Fibroblast of skin of scalp (primary cell): ENCODE measurements around the gene TRIM39.
A peak's percentile ranks its signal among the peaks of the same experiment; 100 is the strongest.

Experiments used
- DNase-seq: peaks from one replicate; pipeline ENCODE4 v3.0.0-alpha.2; 2013

The TRIM39 gene

GRCh38 chr6:30328397-30328796 lies 1.7 kb downstream of the TRIM39 start:
- DNase-seq: no peak

DNA sequence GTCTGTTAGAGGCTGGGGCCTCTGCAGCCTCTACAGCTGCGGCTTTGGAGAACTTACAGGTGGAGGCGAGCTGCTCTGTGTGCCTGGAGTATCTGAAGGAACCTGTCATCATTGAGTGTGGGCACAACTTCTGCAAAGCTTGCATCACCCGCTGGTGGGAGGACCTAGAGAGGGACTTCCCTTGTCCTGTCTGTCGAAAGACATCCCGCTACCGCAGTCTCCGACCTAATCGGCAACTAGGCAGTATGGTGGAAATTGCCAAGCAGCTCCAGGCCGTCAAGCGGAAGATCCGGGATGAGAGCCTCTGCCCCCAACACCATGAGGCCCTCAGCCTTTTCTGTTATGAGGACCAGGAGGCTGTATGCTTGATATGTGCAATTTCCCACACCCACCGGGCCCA lies 2.6 kb downstream of the TRIM39 start:
- DNase-seq: no peak

DNA sequence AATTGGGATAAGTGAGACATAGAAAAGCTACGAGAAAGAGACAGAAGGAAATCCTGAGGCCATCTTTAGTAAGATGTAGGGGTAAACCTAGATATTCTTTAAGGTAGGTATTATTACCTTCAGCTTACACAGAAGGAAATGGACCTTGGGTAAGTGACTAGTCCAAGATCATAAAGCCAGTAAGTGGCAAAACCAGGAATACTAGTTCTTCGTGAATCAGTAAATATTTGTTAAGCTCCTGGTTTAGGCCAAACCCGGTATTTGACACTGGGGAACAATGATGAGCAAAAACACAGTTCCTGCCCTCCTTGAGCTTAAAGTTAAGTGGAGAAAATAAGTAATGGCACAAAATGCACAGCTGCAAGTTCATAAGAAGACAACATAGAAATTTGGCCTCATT lies 5.3 kb downstream of the TRIM39 start:
- no peak for DNase-seq

GRCh38 chr6:30334075-30334783 lies 7.5 kb downstream of the TRIM39 start:
- no peak for DNase-seq

GRCh38 chr6:30340589-30341054 lies 13.9 kb downstream of the TRIM39 start:
- no peak for DNase-seq

DNA sequence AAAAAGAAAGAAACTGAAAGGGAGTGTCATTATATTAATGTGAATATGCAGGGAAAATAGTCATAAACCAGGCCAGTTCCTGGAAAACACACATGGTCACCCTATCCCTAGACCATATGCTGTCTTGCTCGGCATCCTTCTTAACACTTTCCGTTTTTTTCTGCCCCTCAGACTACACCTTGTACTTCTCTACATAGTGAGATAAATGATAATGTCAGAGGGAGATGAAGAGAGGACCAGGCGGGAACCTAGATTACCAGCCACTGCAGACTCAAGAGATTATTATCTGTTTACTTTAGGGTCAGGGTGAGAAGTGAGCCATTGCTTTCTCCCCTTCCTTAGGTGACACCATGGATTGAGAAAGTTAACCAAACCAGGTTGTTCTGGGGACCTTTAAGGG lies 14.5 kb downstream of the TRIM39 start:
- no peak for DNase-seq

GRCh38 chr6:30341728-30342127 lies 15.0 kb downstream of the TRIM39 start:
- no peak for DNase-seq

DNA sequence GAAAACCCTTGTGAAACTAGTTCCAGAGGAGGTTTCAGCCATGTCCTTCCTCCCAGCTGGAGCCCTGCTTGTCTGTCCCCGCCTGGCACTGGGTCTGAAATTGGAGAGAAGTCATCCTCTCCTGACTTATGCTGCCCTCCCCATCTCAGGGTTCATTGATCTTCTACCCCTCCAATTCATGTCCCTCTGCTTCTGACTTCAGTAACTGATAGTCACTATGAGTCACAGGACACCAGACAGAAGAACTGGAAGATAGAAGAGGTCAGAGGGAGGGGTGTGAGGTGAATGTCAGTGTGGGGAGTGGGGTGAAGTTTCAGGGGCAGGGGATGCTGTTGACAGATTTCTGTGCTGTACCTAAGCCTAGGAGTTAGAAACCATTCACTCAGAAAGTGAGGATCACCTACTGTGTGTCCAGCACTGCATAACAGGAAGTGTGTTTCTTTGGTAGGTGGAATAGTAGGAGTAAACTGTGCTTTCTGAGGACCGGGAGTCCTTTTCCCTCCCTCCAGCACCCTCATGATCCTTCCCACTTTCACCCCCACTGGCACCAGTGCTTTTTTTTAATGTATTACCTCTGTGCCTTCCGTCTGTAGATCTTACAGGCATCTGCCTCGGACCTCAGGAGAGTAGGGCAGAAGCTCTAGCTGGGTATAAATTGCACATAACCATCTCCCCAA lies 17.6 kb downstream of the TRIM39 start:
- DNase-seq: no peak

DNA sequence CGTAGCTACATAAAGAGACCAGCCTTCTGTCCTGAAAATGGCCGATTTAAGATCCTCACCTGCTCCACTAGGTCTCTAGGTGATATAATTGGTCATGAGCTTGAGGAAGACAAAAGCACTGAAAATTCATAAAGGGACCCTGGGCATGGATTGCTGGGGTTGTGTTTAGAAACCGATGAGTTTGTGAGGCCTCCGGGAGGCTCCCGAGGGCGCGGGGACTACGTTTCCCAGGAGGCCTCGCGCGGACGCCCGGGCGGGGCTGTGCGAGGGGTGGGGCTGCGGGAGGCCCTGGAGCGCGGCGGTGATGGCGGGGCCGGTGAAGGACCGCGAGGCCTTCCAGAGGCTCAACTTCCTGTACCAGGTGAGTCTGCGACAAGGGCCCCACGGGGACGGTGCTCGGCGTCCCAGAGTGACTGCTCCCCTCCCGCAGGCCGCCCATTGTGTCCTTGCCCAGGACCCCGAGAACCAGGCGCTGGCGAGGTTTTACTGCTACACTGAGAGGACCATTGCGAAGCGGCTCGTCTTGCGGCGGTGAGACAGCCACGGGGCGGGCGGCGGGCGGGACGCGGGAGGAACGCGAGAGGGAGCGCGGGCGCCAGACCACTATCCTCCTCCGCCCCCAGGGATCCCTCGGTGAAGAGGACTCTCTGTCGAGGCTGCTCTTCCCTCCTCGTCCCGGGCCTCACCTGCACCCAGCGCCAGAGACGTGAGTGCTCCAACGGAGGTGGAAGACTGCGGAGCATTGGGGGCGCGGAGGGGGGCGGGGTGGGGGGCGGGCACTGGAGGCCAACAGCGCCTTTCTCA lies 18.3 kb downstream of the TRIM39 start, which contains the start of gene RPP21:
Gene RPP21, plus strand, starts transcription at position 289 of the 804 bp plus-strand sequence. Its CDS starts 16 bp downstream, at position 305.
- peak; percentile 78 for DNase-seq

DNA sequence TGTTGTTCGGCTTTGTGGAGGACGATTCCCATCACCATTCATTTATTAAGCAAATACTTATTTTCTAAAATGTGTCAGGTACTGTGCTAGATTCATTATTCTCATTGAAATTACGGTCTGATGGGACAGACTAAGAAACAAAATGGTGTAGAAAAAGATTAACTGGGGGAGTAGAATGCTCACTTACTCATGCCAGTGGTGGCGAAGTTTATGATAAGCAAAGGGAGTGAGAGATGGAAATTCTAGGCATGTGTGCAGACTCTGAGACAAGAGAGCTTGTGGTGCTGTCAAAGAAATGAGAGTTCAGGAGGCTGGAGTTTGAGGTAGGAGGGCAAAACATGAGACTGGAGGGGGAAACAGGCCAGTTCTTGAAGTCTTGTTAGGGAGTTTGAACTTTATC lies 19.1 kb downstream of the TRIM39 start:
- no peak for DNase-seq

DNA sequence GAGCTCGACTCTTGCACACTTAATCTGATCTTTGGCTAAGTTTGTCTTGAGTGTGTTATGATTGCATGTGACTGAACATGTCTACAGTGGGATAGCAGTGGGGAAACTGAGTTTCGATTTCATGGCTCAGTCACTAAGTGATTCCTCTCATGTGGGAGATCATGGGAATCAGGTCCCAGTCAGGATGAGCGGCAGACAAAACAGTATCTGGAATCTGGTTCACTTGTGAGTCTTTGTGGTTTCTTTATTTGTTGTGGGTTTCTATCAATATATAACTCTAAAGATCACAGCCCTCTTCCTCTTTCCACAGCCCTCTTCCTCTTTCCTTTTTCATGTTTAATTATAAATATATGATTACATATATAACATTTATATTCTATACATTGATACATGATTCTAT lies 22.2 kb downstream of the TRIM39 start:
- DNase-seq: no peak

DNA sequence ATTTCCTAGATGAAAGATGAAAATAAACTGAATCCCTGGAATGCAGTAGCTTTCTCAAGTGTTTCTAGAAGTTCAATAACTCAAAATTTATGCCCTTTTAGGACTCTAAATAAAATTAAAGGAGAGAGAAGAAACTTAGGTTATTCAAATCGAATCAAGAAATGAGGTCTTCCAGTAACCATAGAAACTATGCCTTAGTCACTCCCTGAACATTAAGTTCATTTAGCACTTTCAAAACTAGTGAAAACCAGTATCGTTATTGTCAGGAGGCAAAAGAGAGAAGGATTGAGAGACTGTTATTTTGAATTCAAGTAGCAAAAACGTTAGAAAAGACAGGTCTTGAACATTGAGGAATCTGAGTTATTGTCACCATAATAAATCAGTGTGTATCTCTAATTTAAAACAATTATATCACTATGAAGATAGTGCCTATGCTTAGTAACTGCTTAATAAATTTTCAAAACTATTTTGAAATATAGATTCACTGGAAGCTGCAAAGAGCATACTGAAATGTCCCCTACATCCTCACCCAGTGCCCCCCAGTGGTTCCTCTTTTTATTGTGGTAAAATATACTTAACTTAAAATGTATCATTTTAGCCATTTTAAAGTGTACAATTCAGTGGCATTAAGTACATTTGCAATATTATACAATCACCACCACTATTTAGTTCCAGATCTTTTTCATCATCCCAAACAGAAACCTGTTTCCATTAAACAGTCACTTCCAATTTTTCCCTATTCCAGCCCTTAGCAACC lies 22.9 kb downstream of the TRIM39 start:
- no peak for DNase-seq

DNA sequence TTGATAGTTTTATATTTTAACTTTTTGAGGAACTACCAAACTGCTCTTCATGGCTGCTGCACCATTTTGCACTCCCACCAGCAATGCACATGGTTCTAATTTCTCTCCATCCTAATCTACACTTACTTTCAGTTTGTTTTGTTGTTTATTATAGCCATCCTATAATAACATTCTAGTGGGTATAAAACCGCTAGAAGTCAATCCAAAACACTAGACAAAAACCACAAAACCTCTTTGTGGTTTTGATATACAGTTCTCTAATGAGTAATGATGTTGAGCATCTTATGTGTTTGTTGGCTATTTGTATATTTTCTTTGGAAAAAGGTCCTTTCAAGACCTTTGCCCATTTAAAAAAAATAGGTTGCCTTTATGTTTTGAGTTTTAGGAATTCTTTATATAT lies 23.8 kb downstream of the TRIM39 start:
- DNase-seq: no peak

DNA sequence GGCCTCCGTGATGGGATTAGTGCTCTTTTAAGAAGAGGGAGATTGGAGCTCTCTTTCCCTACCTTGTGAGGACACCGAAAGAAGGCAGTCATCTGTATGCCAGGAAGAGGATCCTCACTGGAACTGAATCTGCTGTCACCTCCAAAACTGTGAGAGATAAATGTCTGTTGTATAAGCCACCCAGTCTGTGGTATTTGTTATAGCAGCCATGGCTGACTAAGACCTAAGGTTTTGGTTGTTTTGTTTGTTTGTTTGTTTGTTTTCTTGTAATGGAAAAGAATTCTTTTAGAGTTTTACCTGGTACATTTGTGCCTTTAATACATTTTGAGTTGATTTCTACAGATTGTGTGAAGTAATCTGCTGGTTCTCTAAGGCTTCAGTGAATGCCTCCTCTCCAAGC lies 25.8 kb downstream of the TRIM39 start:
- DNase-seq: no peak

- DNase-seq: no peak
These were observed 28.6 kb downstream of the TRIM39 start for GRCh38 chr6:30355281-30355680.

GRCh38 chr6:30356536-30356935 lies 29.8 kb downstream of the TRIM39 start:
- DNase-seq: no peak

DNA sequence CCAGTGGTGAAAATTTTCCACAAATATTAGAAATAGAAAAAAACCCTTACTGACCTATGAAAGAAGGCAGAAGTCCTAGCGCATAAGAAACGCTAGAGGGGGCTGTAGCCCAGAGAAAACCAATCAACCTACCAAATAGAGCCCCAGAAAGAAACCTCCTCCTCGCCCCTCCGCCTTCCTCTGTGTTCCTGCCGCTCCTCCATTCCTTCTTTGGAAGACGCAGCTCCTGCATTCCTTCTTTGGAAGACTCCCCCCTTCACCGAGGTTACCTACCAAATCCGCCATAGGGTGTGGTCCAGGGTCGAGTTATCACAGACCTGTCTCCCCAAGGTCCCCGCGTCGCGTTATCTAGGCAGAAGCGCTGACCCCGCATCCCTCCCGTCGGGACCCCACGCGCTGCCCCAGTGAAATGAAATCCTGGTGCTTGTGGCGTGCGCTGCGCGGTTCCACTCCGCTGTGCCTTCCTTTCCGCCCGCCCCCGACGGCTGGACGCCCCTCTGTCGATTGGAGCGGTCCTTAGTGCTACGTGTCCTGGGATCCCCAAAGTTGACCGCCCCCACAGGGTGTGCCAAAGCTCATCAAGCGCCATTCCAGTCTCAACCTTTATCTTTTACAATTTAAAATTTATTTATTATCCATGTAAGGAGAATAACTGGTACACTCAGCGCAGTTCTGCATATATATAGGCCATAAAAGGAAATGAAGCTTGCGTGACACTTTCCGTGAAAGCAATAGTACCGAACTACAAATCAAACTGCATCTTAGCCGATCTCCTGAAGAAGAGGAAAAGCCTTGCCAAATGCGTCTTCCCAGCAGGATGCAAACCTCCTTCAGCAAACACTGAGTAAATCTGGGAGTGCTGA lies 31.2 kb downstream of the TRIM39 start:
- peak; percentile 79 for DNase-seq

- DNase-seq: no peak
These were observed 32.5 kb downstream of the TRIM39 start for GRCh38 chr6:30359276-30359675.

DNA sequence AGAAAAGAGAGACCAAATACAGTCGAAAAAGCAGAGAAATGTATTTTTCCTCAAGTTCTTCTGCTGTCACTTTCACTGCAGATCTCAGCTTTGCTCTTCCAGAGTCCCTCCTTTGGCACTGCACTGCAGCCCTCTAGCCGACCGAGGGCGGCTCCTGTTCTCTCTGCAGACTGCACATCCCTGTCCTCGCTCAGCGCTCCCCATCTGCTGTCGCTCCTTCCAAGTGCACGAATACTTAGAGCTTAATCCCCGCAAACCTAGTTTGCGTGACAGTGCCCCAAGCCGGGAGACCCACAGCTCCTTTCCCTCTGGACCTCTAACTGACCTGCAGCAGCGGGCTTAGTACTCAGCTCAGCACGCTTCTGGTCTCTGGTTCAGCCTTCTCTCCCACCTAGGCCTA lies 33.4 kb downstream of the TRIM39 start:
- no peak for DNase-seq

DNA sequence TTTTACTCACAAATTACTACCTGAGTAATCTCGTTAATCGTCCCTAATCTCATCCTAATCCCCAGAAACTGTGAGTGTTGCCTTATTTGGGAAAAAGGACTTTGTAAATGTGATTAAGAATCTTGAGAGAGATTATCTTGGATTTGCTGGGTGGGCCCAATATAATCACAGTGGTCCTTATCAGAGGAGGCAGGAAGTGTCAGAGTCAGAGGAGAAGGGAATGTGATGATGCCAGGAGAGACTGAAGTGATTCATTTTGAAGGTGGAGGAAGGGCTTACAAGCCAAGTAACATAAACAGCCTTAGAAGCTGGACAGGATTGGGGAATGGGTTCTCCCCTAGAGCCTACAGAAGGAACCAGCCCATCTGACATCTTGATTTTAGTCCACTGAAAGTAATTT lies 34.9 kb downstream of the TRIM39 start:
- no peak for DNase-seq

DNA sequence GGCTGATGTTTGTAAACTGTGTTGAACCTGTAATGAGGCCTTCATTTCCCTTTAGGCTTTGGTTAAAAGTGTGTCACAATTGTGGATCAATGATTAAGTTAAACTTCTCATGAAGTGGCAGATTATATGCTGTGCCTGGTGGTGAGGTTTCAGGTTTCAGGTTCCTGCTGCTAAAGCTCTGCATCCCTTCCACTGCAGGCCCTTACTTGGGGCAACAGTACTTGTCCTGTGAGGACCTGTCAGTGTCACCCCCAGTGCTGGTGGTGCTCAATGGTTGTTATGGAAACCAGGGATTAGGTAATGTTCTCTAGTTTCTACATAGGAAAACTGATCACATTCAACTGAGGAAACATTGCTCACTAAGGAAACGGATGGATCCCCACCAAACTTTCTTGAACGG lies 36.7 kb downstream of the TRIM39 start:
- no peak for DNase-seq

DNA sequence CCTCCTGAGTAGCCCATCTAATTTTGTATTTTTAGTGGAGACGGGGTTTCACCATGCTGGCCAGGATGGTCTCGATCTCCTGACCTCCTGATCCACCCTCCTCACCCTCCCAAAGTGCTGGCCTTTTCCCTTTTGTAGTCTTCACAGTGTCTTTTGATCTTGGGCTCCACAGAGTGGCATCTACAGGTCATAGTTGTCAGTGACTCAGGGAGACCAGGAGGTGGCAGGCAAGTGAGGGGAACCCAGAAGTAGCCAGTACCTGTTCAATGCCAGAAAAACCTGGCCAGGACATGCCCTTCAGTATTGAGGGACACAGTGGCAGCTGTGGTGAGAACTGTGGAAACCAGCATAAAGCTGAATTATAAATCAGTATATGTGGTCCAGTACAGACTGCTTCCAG lies 37.9 kb downstream of the TRIM39 start:
- no peak for DNase-seq
